HG03175 (cell line): ENCODE data around the gene ZNF532.
A peak's percentile ranks its signal among the peaks of the same experiment; 100 is the strongest.

Experiments used
- ATAC-seq: cut with Tn5 transposase; IDR thresholded peaks from one replicate; pipeline ENCODE4 v1.9.1; 2021; ENCODE audit warnings: mild to moderate bottlenecking, moderate library complexity; ENCODE audit not compliant: unreplicated experiment

ZNF532 gene

DNA sequence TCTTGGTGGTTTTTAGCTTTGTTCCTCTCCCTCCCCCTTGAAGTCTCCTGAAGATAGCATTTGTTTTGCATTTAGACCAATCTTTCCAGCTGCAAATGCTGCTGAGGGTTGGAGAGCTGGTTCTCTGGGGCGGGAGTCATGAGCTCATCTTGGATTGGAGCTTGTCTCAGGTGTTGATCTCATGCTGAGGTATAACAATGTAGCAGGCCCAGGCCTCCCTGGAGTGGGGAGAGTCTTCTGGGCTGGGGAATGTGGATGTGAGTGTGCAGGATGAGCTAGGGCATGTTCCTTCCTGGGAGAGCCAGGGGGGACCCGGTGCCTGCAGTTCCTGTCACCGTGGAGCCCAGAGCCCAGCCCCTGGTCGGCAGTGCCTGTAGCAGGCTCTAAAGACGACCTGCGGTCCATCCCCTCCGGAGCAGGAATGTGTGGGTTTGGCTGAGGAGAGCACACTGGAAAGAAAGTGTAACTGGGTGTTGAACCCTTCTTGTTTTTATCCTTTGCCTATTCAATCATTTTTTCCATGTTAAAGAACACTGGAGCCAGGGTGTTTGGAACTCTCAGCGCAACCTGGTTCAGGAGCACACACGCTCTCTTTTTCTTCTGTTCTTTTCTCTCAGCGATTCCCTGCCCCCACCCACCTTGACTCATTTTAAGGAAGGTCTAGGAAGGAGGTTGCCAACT, 2.7 kb downstream of the ZNF532 start:
- no peak for ATAC-seq

DNA sequence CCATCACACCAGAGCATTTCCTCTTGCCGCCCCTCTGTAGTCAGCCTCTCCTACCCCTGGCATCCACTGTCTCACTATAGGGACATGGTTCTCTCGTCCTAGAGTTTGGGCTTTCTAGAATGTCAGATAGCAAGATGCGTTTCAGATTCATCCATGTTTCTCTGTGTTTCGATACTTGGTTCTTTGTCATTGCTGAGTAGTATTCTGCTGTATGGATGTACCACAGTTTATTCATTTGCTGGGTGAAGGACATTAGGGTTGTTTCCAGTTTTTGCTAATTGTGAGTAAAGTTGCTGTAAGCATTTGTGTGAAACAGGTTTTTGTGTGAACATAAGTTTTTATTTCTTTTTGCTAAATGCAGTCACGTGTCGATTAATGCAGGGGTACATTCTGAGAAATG, 3.8 kb downstream of the ZNF532 start:
- no peak for ATAC-seq

DNA sequence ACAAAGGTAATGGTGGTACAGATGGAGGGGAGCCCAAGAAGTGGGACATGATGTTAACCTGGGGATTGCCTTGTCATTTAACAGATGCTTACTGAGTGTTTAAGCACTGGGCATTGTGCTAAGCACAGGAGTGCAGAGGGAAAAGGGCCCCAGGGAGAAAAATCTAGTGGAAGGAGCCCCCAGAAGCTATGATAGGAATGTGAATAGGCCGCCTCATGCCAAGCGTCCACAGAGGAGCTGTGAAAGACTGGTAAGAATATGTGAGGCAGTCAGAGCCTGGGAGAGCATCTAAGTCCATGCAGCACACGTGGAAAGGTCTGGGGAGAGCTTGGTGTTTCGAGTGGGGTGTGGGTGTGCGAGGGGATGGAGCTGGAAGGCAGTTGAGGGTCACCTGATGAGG, 5.5 kb downstream of the ZNF532 start:
- no peak for ATAC-seq

DNA sequence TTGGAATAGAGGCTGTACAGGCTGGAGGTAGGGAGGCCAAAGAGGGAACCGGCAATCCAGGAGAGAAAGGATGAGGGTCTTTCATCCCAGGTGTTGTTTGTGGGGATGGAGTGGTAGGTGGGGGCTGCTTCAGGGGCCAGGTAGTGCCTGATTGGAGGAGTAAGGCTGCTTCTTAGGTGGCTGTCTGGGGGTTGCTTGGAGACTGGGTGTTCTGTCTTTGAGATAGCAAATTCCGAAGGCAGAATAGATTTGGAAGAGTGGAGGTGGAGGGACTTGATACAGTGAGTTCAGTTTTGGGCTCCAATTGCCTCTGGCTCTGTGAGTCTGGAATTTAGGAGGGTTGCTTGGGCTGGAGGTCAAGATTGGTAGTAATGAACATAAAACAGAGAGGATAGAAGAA, 5.9 kb downstream of the ZNF532 start:
- no peak for ATAC-seq

DNA sequence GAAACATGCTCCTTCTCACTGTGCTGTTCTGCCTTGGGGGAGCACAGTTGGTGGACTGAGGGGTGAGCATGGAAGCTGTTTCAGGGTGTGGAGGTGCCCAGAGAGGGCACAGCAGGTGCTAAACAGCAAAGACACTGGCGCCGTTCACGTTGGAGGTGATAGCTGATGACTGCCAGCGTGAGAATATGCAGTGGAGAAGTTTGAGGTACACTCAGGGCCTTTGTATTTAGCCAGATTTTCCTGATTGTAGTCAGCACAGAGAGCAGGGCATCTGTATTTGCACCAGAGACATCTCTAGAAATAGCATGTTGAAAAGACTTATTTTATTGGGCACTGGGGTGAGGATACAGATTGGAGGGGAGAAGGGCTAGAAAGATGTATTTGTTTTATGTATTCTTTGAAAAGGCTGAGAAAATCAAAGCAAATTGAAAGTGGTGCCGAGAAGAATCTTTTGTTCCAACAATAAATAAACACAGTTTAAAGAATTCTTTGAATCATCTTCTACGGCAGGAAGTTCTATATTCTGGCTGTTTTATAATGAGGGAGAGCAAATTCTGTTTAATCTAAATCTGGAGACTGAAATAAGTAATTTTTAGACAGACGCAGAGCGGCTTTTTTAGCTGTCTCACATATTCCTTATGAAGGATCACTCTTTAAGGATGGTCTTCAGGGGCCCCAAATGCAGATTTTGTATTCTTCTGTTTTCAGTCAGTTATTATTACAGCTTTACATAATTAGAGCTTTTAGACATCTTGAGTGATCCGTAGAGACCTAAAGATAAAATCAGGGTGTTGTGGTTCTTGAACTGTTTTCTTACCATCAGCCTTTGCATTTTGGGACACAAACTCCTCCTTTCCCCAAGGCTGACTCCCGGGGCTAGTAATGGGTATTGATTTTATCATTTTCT, 7.1 kb downstream of the ZNF532 start:
- ATAC-seq: no peak

DNA sequence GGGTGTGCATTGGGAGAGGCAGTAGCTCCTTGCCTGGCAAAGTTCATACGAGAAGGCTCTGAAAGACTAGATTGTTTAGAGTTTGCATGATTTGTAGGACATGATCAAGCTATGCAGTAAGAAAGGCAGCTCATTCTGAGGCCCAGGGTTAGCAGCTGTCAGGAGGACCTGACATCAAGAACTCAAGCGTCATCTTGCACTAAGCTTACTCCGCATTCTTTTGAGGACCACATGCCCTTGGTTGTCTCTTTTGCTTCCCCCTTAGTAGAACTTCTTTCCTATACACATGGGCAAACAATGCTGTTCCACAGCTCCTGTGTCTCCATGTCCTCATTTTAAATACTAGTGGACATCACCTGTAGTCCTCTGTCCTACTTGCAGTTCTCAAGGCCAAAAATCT, 14.0 kb downstream of the ZNF532 start:
- ATAC-seq: no peak

DNA sequence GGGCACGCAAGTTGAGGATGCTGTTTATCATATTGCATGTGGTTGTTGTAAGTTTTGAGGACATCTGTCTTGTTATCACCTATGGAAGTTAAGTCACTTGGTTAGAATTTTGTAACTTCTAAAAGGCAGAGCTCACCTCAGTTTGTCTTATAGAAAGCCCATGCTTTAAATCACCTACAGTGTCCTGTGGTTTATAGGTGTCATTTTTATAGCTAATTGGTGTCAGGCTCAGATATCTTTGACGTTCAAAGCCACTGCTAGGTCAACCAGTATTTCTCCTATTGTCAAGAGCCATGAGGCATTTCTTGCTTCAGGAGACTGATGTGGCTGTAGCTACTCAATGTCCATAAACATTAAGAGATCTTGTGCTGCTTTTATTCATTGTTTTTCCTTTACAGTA, 16.8 kb downstream of the ZNF532 start:
- ATAC-seq: no peak

DNA sequence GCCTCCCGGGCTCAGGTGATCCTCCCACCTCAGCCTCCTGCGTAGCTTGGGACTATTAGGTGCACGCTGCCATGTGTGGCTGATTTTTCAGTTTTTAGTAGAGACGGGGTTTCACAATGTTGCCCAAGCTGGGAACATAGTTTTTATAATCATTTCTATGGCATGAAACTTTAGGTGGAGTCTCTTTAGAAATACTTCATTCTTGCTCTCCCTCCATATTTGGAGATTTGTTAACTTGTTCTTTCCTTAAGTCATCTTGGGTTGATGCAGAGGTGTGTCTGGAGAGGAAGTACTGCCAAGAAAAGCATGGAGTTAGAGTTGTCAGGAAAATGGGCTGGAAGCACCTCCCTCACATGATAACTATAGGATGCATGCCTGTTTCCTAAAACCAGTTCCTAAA, 17.4 kb downstream of the ZNF532 start:
- ATAC-seq: no peak

DNA sequence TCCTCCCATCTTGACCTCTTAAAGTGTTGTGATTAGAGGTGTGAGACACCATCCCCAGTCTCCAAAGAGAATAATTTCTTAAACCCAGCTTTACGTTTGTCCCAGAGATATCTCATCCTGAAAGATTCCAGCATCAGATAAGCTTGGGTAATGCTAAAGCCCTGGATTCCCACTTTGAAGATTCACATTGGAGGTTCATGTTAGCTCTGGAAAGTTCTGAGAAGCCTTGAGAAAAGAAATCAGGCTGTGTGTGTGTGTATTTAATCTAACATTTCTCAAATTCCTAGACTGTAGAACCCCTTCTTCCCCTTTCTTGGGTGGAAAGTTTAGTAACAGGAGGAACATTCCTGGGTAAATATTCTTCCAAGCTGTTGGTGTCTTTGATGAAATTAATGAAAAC, 18.0 kb downstream of the ZNF532 start:
- ATAC-seq: no peak

DNA sequence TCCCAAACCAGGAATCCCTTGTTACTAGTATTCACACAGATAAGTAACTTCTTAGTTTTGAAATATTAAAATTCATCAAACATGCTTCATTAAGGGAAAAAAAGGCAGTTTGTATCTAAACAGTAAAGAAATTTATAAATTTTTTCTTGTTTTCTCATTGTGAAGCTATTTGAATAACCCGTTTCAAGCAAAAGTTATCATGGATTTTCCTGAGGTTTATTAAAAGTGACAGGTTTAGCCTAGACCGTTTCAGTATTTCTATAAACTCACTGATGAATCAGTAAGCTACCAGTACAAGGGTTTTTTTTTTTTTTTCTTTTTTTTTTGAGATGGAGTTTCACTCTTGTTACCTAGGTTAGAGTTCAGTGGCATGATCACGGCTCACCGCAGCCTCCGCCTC, 20.0 kb downstream of the ZNF532 start:
- ATAC-seq: no peak

DNA sequence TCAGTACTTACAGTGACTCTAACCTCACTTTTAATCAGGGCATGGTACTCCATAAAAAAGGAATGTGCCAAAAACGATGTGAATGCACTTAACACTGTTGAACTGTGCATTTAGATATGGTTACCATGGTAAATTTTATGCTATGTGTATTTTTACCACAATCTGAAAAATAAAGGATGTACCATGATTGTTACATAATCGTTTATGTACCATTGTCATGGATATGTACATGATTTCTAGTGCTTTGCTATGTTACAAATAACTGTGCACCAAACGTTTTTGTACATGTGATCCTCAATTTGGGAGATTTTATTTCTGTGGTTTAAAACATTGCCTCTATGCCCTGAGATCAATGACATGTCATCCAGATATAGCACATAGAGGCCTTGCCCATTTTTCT, 21.8 kb downstream of the ZNF532 start:
- no peak for ATAC-seq

DNA sequence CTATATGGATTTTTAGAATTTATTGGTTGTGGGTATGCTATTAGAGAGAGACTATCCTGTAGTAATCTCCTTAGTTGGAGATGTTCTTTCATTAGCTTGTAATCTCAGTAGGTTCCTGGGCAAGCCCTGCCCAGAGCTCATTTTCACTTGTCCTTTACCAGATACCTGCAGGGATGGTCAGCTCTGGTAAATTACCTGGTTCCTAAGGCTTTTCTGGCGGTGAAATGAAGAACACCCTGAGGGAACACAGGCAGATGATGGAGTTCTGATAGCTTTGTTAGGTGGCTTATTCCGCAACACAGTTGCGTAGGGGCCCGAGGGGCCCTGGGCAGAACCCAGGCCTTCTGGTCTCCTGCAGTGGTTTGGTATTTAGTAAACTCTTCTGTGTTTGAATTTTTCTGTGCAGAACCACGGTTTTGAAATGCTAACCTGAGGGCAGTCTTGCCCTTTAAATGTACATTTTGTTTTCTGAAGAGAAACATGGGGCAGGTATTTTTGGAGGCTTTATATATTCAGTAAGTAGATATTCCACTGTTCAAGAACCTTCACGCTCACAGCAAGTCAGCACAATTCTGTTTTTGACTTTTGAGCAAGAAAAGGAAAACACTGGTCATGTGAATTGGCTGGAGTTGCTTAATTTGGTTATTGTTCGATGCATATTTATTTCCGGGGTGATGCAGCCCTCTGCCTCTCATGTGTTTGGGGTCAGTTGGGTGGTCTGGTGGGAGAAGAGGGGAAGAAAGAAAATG, 22.4 kb downstream of the ZNF532 start:
- ATAC-seq: no peak

DNA sequence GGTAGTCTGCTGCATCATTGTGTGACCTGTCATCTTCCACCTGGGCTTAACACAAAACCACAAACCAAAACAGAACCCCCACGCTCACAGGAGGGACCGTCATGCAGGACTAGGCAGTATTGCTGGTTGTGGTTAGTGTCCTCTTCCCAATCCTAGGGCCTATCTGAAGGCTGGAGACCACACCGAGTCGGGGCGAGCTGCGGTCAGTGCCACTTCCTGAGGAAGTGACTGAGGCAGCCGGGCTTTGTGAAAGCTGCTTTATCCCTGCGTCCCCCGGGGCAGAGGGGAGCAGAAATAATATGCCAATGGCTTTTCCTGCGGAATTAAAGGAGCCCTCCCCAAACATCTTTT, 22.9 kb downstream of the ZNF532 start:
- ATAC-seq: peak; percentile 61

DNA sequence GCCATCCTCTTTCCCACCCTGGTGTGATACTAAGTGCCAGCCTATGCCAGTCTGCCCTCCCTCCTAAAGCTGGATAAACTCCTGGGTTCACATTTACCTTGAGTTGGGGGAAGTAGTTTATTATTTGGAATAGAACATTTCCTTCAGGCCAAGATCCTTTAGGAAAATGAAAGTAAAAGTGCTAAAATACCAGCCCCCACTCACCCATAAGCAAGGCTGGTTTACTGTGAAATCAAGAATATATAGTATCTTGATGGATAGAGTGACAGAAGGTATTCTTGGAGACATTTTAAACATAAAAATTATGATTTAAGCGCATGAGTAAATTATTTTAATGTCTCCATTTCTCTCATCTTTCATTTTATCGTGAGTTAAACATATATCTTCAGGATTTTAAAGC, 27.1 kb downstream of the ZNF532 start:
- ATAC-seq: no peak

DNA sequence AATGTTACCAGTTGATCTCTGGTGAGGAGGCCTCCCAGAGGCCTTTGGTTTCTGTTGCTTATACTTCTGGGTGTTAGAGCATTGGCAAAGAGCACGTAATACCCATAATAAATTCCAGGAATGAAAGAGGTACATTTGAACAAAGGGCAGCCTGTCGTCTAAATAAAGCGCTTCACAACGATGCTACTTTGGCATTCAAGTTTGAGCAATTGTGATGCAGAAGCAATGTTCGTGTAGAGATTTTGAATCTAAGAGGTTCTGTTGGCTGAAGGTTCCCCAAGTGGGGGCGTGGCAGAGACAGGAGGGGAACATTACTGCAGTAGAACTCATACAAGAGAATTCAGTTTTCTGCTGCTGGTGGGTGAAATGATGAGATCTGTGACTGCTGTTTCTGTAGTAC, 27.8 kb downstream of the ZNF532 start:
- ATAC-seq: no peak

DNA sequence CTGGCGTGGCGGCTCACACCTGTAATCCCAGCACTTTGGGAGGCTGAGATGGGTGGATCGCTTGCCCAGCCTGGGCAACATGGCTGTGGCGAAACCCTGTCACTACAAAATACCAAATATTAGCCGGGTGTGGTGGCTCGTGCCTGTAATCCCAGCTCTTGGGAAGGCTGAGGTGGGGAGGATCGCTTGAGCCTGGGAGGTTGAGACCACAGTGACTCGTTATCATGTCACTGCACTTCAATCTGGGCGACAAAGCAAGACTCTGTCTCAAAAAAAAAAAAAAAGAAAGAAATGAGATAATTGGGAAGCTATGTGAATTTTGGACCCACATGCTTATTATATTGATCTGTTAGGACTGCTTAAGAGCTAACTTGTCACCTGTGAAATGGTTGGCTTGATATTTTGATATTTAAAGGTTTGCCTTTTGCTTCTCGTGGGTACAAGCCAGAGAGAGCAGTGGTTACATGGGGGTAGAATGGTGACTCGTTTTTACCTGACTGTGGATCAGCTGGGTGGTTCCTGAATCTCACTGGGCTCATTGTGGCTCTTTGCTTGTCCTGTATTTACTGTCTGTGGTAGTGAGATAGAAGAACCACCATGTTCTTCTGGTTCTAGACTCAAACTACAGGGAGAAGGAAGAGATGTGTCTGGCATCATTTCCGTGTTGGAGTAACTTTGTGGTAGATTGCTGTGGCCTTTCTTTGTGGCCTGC, 28.9 kb downstream of the ZNF532 start:
- ATAC-seq: no peak

DNA sequence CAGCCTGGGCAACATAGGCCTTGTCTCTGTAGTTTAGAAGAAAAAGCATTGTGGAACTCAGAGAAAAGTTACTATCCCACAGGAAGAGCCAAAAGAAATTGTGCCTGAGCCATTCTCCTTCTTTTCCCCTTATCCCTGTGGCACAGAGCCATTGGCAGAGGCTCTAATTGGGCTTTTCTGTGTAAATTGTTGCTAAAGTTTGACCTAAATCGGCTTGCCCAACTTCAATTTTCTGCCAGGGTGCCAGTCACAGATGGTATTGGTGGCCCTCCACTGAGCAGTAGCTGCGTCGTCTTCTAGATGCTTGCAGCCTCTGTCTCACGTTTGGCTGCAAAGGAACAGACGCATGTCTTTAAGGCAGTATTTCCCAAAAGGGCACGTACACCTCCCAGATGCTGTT, 30.3 kb downstream of the ZNF532 start:
- no peak for ATAC-seq

DNA sequence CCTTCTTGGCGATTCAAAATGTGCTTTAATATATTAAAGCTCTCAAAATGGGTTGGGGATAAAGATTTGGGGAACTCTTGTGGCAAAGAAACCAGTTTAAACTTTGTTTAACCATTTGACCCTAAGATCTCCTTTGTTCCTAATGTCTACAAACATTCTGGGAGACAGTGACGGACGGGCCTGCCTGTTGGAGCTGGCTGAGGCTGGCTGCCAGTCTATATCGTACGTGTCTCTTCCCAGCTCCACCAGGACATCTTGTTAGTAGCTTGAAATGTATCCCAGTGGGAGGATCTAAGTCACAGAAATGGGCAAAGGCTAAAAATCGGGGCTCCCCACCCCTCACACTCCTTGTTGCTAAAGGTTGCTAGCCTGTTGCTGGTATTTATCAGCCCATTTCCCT, 30.7 kb downstream of the ZNF532 start:
- ATAC-seq: no peak

DNA sequence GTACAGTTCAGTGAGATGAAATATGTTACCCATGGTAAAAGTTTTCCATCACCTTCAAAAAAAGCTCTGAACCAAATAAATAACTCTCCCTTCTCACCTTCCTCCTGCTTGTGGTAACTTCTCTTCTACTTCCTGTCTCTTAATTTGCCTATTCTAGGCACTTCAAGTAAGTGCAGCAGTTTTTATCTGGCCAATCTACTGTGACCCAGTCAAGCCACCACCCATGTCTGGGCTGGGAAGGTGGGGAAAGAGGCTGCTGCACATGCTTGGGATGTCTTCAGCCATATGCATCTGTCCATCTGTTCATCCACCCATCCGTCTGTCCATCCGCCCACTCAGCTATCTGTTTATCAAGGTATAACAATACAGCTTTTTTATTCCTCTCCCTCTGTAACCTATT, 31.6 kb downstream of the ZNF532 start:
- ATAC-seq: peak; percentile 88

DNA sequence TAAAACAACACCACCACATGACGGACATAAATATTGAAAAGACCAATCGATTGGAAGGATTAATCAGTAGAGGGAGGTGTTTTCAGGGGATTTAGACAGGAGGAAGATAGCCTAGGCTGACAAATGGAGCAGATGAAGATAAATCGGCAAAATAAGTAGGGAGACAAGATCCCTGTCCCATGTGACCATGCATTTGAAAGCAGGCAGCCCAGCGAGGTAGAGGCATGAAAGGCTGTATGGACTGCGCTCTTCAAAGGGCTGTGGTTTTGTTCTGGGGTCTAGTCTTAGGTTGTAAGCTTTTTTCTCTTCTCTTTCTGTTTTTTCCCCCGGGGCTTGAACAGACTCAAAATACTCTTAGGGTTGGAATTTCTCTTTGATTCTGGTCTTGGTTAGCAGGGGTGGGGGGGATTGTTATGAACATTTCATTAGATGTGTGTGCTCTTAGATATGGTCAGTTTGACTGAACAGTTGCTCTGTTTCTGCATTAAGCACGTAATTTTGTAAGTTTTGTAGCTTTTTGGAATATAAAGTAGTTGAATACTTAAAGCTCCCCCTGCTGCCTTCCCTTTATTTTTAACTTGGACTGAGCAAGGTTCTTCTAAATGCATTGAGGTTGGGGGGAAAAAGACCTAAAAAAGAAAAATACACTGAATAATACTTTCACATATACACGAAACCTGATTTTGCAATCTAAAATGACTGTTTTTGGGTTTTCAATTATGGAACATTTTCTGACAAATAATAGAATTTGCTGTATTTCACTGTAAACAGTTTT, 32.2 kb downstream of the ZNF532 start:
- ATAC-seq: no peak
